ENCODE data around the gene ANKRD23. TPM values are rescaled to one million over a fixed set of nuclear protein-coding genes. Genes with fewer than 3 reads are reported as not detected.
A peak's percentile ranks its signal among the peaks of the same experiment; 100 is the strongest.

Gene ANKRD23
- total and polyA plus RNA-seq, 2 of the 13 experiments (the other 11 are each of a cell fraction or from before 2014, with no cell fraction given) = 1.5 to 1.6 TPM

DNA sequence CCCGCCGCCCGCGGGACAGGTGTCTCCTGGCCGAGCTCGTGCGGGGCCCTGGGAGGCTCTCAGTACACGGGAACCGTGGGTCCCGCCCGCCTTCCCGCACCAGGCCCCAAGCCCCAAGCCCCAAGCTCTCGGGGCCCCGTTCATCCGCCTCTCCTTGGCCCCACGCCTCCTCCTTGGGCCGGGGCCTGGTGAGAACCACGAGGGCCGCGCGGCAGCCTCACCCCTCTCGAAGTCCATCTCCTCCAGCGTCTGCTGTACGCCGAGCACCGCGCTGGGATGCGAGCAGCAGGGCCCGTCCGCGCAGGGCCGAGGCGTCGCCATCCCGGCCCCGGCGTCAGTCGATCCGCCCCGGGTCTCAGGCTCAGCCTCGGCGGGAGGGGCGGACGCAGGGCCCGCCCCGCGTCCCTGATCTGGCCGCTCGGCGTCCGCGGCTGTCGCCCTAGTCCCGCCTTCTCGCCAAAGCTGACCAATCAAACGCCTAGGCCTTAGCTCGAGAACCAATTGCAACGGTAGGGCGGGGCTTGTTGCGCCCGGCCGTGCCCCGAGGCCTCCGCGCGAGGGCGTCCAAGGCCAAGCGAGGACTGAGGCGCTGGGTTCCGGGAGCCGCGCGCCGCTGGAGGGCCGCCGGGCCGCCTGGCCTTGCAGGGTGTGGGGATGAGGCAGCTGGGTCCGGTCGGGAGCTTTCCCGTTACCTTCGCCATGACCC lies 14.0 kb upstream of the ANKRD23 start, which contains the start of gene ANKRD39 (continued):
- TF ChIP-seq, protein P1, sequence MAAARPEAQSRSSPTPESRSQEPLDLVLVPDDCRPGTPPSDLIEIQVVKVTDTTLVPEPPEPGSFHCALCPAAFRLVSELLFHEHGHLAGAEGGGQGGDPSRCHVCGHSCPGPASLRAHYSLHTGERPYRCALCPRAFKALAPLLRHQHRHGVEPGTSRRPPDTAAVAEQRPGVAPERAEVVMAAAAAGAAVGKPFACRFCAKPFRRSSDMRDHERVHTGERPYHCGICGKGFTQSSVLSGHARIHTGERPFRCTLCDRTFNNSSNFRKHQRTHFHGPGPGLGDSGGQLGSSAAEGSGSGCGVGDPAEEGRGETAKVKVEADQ (CRISPR knock-in tag; IDR thresholded peaks at IDR 0.05; ENCODE audit: borderline replicate concordance) = peak; percentile 98
- TF ChIP-seq SOX6 (IDR thresholded peaks at IDR 0.05) (no peak), SOX6 (CRISPR knock-in tag; IDR thresholded peaks at IDR 0.05) (no peak), ZNF678 (CRISPR knock-in tag; IDR thresholded peaks at IDR 0.05) (peak; percentile 87; the same call in 1 of the 2 replicates), ZNF230 (CRISPR knock-in tag; IDR thresholded peaks at IDR 0.05) (peak; percentile 97), TBX2 (CRISPR knock-in tag; IDR thresholded peaks at IDR 0.05; ENCODE audit: borderline replicate concordance) (peak; percentile 82), ZNF672 (CRISPR knock-in tag; IDR thresholded peaks at IDR 0.05) (no peak), ELF4 (CRISPR knock-in tag; IDR thresholded peaks at IDR 0.05; ENCODE audit: borderline replicate concordance) (no peak; the same call in 1 of the 2 replicates), ZNF577 (CRISPR knock-in tag; IDR thresholded peaks at IDR 0.05; ENCODE audit: borderline replicate concordance, low read depth) (no peak), ZNF772 (CRISPR knock-in tag; IDR thresholded peaks at IDR 0.05) (peak; percentile 39), AGO2 (optimal IDR thresholded peaks at IDR 0.05; ENCODE audit: low read depth, low read length) (no peak), MYNN (CRISPR knock-in tag; IDR thresholded peaks at IDR 0.05; ENCODE audit: low read depth) (no peak)
- TF ChIP-seq, protein P2, sequence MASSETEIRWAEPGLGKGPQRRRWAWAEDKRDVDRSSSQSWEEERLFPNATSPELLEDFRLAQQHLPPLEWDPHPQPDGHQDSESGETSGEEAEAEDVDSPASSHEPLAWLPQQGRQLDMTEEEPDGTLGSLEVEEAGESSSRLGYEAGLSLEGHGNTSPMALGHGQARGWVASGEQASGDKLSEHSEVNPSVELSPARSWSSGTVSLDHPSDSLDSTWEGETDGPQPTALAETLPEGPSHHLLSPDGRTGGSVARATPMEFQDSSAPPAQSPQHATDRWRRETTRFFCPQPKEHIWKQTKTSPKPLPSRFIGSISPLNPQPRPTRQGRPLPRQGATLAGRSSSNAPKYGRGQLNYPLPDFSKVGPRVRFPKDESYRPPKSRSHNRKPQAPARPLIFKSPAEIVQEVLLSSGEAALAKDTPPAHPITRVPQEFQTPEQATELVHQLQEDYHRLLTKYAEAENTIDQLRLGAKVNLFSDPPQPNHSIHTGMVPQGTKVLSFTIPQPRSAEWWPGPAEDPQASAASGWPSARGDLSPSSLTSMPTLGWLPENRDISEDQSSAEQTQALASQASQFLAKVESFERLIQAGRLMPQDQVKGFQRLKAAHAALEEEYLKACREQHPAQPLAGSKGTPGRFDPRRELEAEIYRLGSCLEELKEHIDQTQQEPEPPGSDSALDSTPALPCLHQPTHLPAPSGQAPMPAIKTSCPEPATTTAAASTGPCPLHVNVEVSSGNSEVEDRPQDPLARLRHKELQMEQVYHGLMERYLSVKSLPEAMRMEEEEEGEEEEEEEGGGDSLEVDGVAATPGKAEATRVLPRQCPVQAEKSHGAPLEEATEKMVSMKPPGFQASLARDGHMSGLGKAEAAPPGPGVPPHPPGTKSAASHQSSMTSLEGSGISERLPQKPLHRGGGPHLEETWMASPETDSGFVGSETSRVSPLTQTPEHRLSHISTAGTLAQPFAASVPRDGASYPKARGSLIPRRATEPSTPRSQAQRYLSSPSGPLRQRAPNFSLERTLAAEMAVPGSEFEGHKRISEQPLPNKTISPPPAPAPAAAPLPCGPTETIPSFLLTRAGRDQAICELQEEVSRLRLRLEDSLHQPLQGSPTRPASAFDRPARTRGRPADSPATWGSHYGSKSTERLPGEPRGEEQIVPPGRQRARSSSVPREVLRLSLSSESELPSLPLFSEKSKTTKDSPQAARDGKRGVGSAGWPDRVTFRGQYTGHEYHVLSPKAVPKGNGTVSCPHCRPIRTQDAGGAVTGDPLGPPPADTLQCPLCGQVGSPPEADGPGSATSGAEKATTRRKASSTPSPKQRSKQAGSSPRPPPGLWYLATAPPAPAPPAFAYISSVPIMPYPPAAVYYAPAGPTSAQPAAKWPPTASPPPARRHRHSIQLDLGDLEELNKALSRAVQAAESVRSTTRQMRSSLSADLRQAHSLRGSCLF (CRISPR knock-in tag; IDR thresholded peaks at IDR 0.05; ENCODE audit: borderline replicate concordance) = no peak
- TF ChIP-seq, protein P3, sequence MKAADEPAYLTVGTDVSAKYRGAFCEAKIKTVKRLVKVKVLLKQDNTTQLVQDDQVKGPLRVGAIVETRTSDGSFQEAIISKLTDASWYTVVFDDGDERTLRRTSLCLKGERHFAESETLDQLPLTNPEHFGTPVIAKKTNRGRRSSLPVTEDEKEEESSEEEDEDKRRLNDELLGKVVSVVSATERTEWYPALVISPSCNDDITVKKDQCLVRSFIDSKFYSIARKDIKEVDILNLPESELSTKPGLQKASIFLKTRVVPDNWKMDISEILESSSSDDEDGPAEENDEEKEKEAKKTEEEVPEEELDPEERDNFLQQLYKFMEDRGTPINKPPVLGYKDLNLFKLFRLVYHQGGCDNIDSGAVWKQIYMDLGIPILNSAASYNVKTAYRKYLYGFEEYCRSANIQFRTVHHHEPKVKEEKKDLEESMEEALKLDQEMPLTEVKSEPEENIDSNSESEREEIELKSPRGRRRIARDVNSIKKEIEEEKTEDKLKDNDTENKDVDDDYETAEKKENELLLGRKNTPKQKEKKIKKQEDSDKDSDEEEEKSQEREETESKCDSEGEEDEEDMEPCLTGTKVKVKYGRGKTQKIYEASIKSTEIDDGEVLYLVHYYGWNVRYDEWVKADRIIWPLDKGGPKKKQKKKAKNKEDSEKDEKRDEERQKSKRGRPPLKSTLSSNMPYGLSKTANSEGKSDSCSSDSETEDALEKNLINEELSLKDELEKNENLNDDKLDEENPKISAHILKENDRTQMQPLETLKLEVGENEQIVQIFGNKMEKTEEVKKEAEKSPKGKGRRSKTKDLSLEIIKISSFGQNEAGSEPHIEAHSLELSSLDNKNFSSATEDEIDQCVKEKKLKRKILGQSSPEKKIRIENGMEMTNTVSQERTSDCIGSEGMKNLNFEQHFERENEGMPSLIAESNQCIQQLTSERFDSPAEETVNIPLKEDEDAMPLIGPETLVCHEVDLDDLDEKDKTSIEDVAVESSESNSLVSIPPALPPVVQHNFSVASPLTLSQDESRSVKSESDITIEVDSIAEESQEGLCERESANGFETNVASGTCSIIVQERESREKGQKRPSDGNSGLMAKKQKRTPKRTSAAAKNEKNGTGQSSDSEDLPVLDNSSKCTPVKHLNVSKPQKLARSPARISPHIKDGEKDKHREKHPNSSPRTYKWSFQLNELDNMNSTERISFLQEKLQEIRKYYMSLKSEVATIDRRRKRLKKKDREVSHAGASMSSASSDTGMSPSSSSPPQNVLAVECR (CRISPR knock-in tag; IDR thresholded peaks at IDR 0.05; ENCODE audit: borderline replicate concordance) = peak; percentile 89; the same call in 1 of the 2 replicates
- TF ChIP-seq, protein P4, sequence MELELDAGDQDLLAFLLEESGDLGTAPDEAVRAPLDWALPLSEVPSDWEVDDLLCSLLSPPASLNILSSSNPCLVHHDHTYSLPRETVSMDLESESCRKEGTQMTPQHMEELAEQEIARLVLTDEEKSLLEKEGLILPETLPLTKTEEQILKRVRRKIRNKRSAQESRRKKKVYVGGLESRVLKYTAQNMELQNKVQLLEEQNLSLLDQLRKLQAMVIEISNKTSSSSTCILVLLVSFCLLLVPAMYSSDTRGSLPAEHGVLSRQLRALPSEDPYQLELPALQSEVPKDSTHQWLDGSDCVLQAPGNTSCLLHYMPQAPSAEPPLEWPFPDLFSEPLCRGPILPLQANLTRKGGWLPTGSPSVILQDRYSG (CRISPR knock-in tag; IDR thresholded peaks at IDR 0.05) = peak; percentile 75; the same call in 1 of the 2 replicates
- TF ChIP-seq, protein P5, sequence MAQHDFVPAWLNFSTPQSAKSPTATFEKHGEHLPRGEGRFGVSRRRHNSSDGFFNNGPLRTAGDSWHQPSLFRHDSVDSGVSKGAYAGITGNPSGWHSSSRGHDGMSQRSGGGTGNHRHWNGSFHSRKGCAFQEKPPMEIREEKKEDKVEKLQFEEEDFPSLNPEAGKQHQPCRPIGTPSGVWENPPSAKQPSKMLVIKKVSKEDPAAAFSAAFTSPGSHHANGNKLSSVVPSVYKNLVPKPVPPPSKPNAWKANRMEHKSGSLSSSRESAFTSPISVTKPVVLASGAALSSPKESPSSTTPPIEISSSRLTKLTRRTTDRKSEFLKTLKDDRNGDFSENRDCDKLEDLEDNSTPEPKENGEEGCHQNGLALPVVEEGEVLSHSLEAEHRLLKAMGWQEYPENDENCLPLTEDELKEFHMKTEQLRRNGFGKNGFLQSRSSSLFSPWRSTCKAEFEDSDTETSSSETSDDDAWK (CRISPR knock-in tag; IDR thresholded peaks at IDR 0.05) = no peak

All from HepG2 (cell line).